Smooth muscle cell (in vitro differentiated cells): ENCODE data around the gene PDE4D. TPM values are rescaled to one million over a fixed set of nuclear protein-coding genes. Genes with fewer than 3 reads are reported as not detected.

Experiments used
- DNase-seq: peaks from one replicate; lab custom pipeline; 2025; ENCODE audit not compliant: unreplicated experiment; lab: John Stamatoyannopoulos, UW
- H2AFZ ChIP-seq: fragments of 200-600 bp; sonication (generic); 2 replicates; pipeline ENCODE4 v1.6.0; 2016; ENCODE audit warnings: antibody characterized with exemption, low read depth, mild to moderate bottlenecking
- H3F3A ChIP-seq: fragments of 200-600 bp; sonication (generic); 2 replicates; pipeline ENCODE4 v1.6.0; 2017; ENCODE audit warnings: antibody characterized with exemption, low read depth
- H3K27ac ChIP-seq: fragments of 200-600 bp; sonication (generic); 2 replicates; pipeline ENCODE4 v1.5.1; 2016; ENCODE audit warnings: low read depth, mild to moderate bottlenecking
- H3K27me3 ChIP-seq: fragments of 200-600 bp; sonication (generic); 2 replicates; pipeline ENCODE4 v1.6.1; 2016; ENCODE audit warnings: low read depth, mild to moderate bottlenecking
- H3K36me3 ChIP-seq: fragments of 200-600 bp; sonication (generic); 2 replicates; pipeline ENCODE4 v1.5.1; 2016; ENCODE audit warnings: low read depth
- H3K4me1 ChIP-seq: fragments of 200-600 bp; sonication (generic); 2 replicates; pipeline ENCODE4 v1.5.1; 2016; ENCODE audit warnings: low read depth
- H3K4me2 ChIP-seq: fragments of 200-600 bp; sonication (generic); 2 replicates; pipeline ENCODE4 v1.6.0; 2016; ENCODE audit warnings: mild to moderate bottlenecking
- H3K4me3 ChIP-seq: fragments of 200-600 bp; sonication (generic); 2 replicates; pipeline ENCODE4 v1.5.1; 2016; ENCODE audit warnings: mild to moderate bottlenecking
- H3K79me2 ChIP-seq: fragments of 200-600 bp; sonication (generic); 2 replicates; pipeline ENCODE4 v1.6.0; 2016; ENCODE audit warnings: low read depth, mild to moderate bottlenecking
- H3K9ac ChIP-seq: fragments of 200-600 bp; sonication (generic); 2 replicates; pipeline ENCODE4 v1.6.0; 2016; ENCODE audit warnings: low read depth
- H3K9me3 ChIP-seq: fragments of 200-600 bp; sonication (generic); replicated peaks from 2 replicates; pipeline ENCODE4 v1.5.1; 2016; ENCODE audit warnings: low read depth
- H4K20me1 ChIP-seq: fragments of 200-600 bp; sonication (generic); 2 replicates; pipeline ENCODE4 v1.6.0; 2016; ENCODE audit warnings: low read depth
- CTCF ChIP-seq: fragments of 200-600 bp; sonication (generic); IDR thresholded peaks from 2 replicates; pipeline ENCODE4 v1.5.1; 2017; ENCODE audit warnings: borderline replicate concordance, mild to moderate bottlenecking, antibody characterized with exemption; ENCODE audit not compliant: insufficient read depth, poor library complexity, severe bottlenecking
- WGBS: methylation state at CpG from one replicate; pipeline ENCODE4 v1.1.7; 2016; ENCODE audit warnings: low lambda C conversion rate; 5-methylcytosine and 5-hydroxymethylcytosine counted together
- polyA plus RNA-seq: library from polyadenylated mRNA; unstranded; fragments of >200 nt; fragmentation: Nextera tagmentation; extraction: Ambion mirVana; gene quantifications from 2 replicates; pipeline ENCODE4 v1.2.1, GENCODE V29; 2016
- total RNA-seq: library from RNA; depleted of rRNA; stranded (reverse); fragments of >200 nt; gene quantifications from 2 replicates; pipeline ENCODE4 v1.2.3, GENCODE V29; 2014

PDE4D gene
- total and polyA plus RNA-seq, 2 experiments from 2014 or later = 16.4 to 61.0 TPM

GRCh38 chr5:59081693-59082092 lies 811.8 kb downstream of the PDE4D start:
- no peaks in the 10 kb centered on the region for H3K9me3 ChIP-seq
- H3K9ac ChIP-seq = no peak overlapping the region
- no peaks in the 10 kb centered on the region for H4K20me1 ChIP-seq
- no peak for DNase-seq
- no peak overlapping the region for H3K27ac ChIP-seq
- peaks cover 12% of the 10 kb centered on the region for H3F3A ChIP-seq
- WGBS = 53% methylated on average over 1 of the region's 1 CpG
- no peaks in the 10 kb centered on the region for H3K27me3 ChIP-seq
- no peaks in the 10 kb centered on the region for H3K36me3 ChIP-seq
- no peak overlapping the region for H3K4me3 ChIP-seq
- H3K4me1 ChIP-seq = peaks cover 5% of the 10 kb centered on the region
- no peak overlapping the region for H3K4me2 ChIP-seq
- no peak for TF ChIP-seq CTCF
- peaks cover 3% of the 10 kb centered on the region for H3K79me2 ChIP-seq
- H2AFZ ChIP-seq = no peak overlapping the region

GRCh38 chr5:59079622-59080620 lies 813.6 kb downstream of the PDE4D start:
- H3K36me3 ChIP-seq = no peaks in the 10 kb centered on the region
- peaks cover 3% of the 10 kb centered on the region for H3K79me2 ChIP-seq
- no peaks in the 10 kb centered on the region for H3K9me3 ChIP-seq
- H3K4me2 ChIP-seq = peak overlapping the region; percentile 69
- H2AFZ ChIP-seq = no peak overlapping the region
- peaks cover 5% of the 10 kb centered on the region for H3K4me1 ChIP-seq
- H3K27ac ChIP-seq = peak overlapping the region; percentile 87
- peak overlapping the region; percentile 48 for H3K9ac ChIP-seq
- H3F3A ChIP-seq = peaks cover 12% of the 10 kb centered on the region
- no peaks in the 10 kb centered on the region for H4K20me1 ChIP-seq
- H3K27me3 ChIP-seq = no peaks in the 10 kb centered on the region
- WGBS = 12% methylated on average over 7 of the region's 7 CpGs
- TF ChIP-seq CTCF = no peak
- no peak for DNase-seq
- no peak overlapping the region for H3K4me3 ChIP-seq

- Histone ChIP-seq H3K27ac (no peak overlapping the region), H4K20me1 (no peaks in the 10 kb centered on the region), H3K36me3 (no peaks in the 10 kb centered on the region), H2AFZ (no peak overlapping the region), H3K27me3 (no peaks in the 10 kb centered on the region), H3K9me3 (no peaks in the 10 kb centered on the region), H3K4me3 (no peak overlapping the region), H3K4me1 (no peaks in the 10 kb centered on the region), H3K4me2 (no peak overlapping the region), H3K9ac (no peak overlapping the region), H3F3A (peaks cover 12% of the 10 kb centered on the region), H3K79me2 (peaks cover 2% of the 10 kb centered on the region)
- WGBS = 97% methylated on average over 12 of the region's 12 CpGs
- TF ChIP-seq CTCF = no peak
- no peak for DNase-seq
Measured at GRCh38 chr5:59071755-59072549, 821.6 kb downstream of the PDE4D start.
